Hair follicular keratinocyte (primary cell): Measurements from ENCODE around the gene CCR9. TPM values are rescaled to one million over a fixed set of nuclear protein-coding genes. Genes with fewer than 3 reads are reported as not detected.

Experiments
- total RNA-seq: library from RNA; depleted of rRNA; stranded (reverse); fragments of >200 nt; gene quantifications from 2 replicates; pipeline ENCODE4 v1.2.3, GENCODE V29; 2015

Gene CCR9, protein sequence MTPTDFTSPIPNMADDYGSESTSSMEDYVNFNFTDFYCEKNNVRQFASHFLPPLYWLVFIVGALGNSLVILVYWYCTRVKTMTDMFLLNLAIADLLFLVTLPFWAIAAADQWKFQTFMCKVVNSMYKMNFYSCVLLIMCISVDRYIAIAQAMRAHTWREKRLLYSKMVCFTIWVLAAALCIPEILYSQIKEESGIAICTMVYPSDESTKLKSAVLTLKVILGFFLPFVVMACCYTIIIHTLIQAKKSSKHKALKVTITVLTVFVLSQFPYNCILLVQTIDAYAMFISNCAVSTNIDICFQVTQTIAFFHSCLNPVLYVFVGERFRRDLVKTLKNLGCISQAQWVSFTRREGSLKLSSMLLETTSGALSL
- not detected in 2 replicates for total RNA-seq

DNA sequence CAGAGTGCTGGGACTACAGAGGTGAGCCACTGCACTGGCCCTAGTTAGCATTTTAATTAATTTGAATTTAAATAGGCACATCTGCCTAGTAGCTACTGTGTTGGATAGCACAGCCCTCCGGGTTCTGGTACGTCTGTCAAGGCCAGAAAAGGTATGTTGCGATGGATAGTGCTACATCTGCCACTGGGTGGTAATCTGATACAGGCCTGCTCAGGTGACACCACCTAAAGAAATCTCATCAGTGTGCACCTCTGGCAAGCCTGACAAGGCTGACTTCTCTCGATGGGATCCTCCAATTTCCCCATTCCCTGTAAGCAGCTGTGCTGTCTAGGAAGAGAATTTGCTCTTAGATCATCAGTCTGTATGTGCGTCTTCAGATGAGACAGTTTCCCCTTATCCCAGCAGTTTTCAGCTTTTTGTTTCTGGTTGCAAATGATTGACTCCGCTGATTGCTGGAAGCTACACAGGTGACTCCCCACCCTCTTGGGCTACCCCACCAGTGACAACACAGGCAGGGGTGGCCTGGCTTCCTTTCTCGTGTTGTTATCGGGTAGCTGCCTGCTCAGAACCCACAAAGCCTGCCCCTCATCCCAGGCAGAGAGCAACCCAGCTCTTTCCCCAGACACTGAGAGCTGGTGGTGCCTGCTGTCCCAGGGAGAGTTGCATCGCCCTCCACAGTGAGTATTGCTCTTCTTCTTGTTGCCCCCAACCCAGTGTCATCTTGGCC lies at the start of gene CCR9:
Gene CCR9 (plus strand): TSS at position 565 of the 727 bp plus-strand sequence. CDS start 8,391 bp downstream, outside the sequence.

DNA sequence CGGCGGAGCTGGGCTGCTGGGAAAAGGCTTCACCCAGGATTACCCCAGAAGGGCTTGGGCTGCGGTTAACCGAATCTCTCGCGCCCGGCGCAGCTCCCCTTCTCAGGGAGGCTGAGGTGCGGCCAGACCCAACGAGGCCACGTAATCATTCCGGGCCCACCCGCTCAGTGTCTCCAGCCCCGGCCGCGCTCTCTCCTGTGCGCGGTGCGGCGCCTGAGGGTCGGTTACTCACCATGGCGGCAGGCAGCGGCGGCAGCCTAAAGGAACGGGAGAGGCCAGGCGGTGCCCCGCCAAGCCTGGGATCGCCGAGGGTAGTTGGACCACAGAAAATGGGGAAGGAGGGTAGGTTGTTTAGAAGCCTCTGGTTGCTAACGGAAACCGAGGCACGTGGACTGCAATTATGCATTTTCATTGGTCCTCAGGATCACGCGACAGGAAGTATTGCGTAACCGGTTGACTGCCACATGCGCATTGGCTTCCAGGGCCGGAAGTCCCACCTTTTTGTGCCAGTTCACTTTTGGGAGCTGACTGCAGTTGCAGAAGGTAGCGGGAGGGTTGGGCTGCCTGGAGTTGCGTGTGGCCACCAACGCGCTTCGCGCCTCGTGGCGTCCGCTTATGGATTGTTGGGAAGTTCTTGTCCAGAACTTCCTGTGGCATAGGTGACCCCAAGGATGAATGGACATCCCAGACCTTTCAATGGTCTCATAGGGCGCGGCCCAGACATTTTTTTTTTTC lies 44.4 kb upstream of the CCR9 start, which contains the start of gene LZTFL1:
Gene LZTFL1 (minus strand): TSS at position 363 of the 735 bp plus-strand sequence. CDS start 128 bp downstream, at position 235.

DNA sequence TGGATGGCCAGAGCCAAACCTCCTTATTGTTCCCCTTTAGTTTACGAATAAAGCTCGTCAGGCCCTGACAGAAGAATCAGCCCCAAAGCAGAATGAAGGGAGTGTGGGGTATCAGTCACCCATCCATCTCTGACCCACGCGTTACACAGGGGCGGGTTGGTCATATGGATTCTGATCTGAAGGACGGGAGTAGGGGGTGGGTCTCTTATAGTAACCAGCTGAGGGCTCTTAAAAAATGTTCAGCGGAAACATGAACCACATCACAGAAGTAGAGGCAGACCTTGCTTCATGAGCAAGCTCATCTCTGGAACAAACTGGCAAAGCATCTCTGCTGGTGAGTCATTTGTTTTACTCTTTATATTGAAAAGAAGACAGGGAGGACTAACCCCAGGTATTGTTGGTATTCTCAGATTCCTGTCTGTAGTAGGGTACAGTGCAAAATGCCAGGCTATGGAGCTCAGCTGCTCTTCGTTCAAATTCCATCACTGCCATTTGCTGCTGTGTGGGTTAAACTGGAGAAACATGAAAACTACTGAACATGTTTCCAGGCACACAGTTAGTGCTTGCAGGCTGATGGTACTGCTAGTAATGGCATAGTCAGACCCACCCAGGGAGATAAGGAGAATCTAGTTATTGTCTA lies 57.0 kb downstream of the CCR9 start, which contains the start of gene CXCR6:
Gene CXCR6 (plus strand): TSS at position 258 of the 640 bp plus-strand sequence. CDS start 3,018 bp downstream, outside the sequence.

Other genes with a start within 250 kb of the CCR9 start
- 12.1 and 13.0 TPM in 2 replicates for gene SACM1L, start 197.1 kb upstream of the CCR9 start, total RNA-seq
- gene SLC6A20, start 90.0 kb upstream of the CCR9 start, total RNA-seq = not detected in 2 replicates
- gene LZTFL1, start 44.4 kb upstream of the CCR9 start, total RNA-seq = 7.7 and 9.6 TPM in 2 replicates
- gene CXCR6, start 56.9 kb downstream of the CCR9 start, total RNA-seq = not detected in 2 replicates
- gene FYCO1, start 109.3 kb downstream of the CCR9 start, total RNA-seq = 6.4 and 8.2 TPM in 2 replicates
- gene XCR1, start 140.9 kb downstream of the CCR9 start, total RNA-seq = not detected in 2 replicates